ENCODE results near the gene CBARP.

The CBARP gene

DNA sequence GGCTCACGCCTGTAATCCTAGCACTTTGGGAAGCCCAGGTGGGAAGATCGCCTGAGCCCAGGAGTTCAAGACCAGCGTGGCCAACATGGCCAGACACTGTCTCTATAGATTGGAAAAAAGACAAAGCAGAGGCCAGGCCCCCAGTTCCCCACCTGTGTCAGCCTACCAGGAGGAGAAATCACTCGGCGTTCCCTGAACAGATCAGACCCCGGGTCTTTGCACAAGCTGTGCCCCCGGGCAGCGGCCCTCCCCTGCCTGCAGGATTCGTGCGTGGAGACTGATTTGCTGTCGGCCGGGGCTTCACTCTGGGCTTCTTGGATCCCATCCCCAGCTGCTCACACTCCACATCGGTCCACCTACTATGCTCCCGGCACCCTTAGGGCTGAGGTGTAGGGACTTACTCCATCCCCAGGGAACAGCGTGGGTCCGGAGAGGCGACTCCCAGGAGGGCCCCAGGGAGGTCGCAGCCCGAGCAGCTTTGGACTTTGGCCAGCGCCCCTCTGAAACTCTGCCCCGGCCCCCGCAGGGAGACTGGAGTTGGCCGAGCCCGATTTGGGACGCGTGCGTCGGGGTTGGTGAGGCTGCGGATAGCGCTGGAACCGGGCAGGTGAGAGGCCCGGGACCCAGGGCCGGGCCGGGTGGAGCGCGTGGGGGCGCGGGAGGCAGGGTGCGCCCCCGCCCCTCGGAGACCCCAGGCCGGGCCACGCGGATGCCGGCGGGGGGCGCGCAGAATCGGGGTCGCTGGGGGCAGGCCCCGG lies 47.4 kb upstream of the CBARP start (continued):
- TF ChIP-seq, protein P1, sequence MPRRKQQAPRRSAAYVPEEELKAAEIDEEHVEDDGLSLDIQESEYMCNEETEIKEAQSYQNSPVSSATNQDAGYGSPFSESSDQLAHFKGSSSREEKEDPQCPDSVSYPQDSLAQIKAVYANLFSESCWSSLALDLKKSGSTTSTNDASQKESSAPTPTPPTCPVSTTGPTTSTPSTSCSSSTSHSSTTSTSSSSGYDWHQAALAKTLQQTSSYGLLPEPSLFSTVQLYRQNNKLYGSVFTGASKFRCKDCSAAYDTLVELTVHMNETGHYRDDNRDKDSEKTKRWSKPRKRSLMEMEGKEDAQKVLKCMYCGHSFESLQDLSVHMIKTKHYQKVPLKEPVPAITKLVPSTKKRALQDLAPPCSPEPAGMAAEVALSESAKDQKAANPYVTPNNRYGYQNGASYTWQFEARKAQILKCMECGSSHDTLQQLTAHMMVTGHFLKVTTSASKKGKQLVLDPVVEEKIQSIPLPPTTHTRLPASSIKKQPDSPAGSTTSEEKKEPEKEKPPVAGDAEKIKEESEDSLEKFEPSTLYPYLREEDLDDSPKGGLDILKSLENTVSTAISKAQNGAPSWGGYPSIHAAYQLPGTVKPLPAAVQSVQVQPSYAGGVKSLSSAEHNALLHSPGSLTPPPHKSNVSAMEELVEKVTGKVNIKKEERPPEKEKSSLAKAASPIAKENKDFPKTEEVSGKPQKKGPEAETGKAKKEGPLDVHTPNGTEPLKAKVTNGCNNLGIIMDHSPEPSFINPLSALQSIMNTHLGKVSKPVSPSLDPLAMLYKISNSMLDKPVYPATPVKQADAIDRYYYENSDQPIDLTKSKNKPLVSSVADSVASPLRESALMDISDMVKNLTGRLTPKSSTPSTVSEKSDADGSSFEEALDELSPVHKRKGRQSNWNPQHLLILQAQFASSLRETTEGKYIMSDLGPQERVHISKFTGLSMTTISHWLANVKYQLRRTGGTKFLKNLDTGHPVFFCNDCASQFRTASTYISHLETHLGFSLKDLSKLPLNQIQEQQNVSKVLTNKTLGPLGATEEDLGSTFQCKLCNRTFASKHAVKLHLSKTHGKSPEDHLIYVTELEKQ (tag by site-specific recombination; IDR thresholded peaks at IDR 0.05; ENCODE audit: borderline replicate concordance): no peak
- TF ChIP-seq REPIN1 (tag by site-specific recombination; IDR thresholded peaks at IDR 0.05; ENCODE audit: low read depth) (no peak), ZNF214 (tag by site-specific recombination; IDR thresholded peaks at IDR 0.05; ENCODE audit: borderline replicate concordance) (no peak), ZNF707 (tag by site-specific recombination; IDR thresholded peaks at IDR 0.05) (no peak), ZNF623 (tag by site-specific recombination; IDR thresholded peaks at IDR 0.05) (peak; percentile 83), ZNF24 (tag by site-specific recombination; IDR thresholded peaks at IDR 0.05) (no peak), ZNF830 (tag by site-specific recombination; IDR thresholded peaks at IDR 0.05; ENCODE audit: low read depth) (no peak), ZNF292 (tag by site-specific recombination; IDR thresholded peaks at IDR 0.05; ENCODE audit: borderline replicate concordance, low read depth) (no peak), ZNF548 (tag by site-specific recombination; IDR thresholded peaks at IDR 0.05) (no peak), YY1 (tag by site-specific recombination; IDR thresholded peaks at IDR 0.05) (no peak), ZSCAN23 (tag by site-specific recombination; IDR thresholded peaks at IDR 0.05) (no peak), ZNF324 (tag by site-specific recombination; IDR thresholded peaks at IDR 0.05) (no peak), ZNF654 (tag by site-specific recombination; IDR thresholded peaks at IDR 0.05; ENCODE audit: low read depth) (no peak), ZNF670 (tag by site-specific recombination; IDR thresholded peaks at IDR 0.05; ENCODE audit: low read depth) (no peak), ZIC2 (tag by site-specific recombination; IDR thresholded peaks at IDR 0.05) (peak; percentile 44)
- TF ChIP-seq, protein P2, sequence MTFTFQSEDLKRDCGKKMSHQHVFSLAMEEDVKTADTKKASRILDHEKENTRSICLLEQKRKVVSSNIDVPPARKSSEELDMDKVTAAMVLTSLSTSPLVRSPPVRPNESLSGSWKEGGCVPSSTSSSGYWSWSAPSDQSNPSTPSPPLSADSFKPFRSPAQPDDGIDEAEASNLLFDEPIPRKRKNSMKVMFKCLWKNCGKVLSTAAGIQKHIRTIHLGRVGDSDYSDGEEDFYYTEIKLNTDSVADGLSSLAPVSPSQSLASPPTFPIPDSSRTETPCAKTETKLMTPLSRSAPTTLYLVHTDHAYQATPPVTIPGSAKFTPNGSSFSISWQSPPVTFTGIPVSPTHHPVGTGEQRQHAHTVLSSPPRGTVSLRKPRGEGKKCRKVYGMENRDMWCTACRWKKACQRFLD (tag by site-specific recombination; IDR thresholded peaks at IDR 0.05): no peak
- TF ChIP-seq, protein P3, sequence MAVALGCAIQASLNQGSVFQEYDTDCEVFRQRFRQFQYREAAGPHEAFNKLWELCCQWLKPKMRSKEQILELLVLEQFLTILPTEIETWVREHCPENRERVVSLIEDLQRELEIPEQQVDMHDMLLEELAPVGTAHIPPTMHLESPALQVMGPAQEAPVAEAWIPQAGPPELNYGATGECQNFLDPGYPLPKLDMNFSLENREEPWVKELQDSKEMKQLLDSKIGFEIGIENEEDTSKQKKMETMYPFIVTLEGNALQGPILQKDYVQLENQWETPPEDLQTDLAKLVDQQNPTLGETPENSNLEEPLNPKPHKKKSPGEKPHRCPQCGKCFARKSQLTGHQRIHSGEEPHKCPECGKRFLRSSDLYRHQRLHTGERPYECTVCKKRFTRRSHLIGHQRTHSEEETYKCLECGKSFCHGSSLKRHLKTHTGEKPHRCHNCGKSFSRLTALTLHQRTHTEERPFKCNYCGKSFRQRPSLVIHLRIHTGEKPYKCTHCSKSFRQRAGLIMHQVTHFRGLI (tag by site-specific recombination; IDR thresholded peaks at IDR 0.05): no peak
- TF ChIP-seq, protein P4, sequence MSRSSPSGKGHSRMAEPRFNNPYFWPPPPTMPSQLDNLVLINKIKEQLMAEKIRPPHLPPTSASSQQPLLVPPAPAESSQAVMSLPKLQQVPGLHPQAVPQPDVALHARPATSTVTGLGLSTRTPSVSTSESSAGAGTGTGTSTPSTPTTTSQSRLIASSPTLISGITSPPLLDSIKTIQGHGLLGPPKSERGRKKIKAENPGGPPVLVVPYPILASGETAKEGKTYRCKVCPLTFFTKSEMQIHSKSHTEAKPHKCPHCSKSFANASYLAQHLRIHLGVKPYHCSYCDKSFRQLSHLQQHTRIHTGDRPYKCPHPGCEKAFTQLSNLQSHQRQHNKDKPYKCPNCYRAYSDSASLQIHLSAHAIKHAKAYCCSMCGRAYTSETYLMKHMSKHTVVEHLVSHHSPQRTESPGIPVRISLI (tag by site-specific recombination; IDR thresholded peaks at IDR 0.05): no peak
- TF ChIP-seq, protein P5, sequence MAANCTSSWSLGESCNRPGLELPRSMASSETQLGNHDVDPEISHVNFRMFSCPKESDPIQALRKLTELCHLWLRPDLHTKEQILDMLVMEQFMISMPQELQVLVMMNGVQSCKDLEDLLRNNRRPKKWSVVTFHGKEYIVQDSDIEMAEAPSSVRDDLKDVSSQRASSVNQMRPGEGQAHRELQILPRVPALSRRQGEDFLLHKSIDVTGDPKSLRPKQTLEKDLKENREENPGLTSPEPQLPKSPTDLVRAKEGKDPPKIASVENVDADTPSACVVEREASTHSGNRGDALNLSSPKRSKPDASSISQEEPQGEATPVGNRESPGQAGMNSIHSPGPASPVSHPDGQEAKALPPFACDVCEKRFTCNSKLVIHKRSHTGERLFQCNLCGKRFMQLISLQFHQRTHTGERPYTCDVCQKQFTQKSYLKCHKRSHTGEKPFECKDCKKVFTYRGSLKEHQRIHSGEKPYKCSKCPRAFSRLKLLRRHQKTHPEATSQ (tag by site-specific recombination; IDR thresholded peaks at IDR 0.05): no peak
- TF ChIP-seq, protein P6, sequence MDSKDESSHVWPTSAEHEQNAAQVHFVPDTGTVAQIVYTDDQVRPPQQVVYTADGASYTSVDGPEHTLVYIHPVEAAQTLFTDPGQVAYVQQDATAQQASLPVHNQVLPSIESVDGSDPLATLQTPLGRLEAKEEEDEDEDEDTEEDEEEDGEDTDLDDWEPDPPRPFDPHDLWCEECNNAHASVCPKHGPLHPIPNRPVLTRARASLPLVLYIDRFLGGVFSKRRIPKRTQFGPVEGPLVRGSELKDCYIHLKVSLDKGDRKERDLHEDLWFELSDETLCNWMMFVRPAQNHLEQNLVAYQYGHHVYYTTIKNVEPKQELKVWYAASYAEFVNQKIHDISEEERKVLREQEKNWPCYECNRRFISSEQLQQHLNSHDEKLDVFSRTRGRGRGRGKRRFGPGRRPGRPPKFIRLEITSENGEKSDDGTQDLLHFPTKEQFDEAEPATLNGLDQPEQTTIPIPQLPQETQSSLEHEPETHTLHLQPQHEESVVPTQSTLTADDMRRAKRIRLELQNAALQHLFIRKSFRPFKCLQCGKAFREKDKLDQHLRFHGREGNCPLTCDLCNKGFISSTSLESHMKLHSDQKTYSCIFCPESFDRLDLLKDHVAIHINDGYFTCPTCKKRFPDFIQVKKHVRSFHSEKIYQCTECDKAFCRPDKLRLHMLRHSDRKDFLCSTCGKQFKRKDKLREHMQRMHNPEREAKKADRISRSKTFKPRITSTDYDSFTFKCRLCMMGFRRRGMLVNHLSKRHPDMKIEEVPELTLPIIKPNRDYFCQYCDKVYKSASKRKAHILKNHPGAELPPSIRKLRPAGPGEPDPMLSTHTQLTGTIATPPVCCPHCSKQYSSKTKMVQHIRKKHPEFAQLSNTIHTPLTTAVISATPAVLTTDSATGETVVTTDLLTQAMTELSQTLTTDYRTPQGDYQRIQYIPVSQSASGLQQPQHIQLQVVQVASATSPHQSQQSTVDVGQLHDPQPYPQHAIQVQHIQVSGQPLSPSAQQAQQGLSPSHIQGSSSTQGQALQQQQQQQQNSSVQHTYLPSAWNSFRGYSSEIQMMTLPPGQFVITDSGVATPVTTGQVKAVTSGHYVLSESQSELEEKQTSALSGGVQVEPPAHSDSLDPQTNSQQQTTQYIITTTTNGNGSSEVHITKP (tag by site-specific recombination; IDR thresholded peaks at IDR 0.05): peak; percentile 76
- TF ChIP-seq, protein P7, sequence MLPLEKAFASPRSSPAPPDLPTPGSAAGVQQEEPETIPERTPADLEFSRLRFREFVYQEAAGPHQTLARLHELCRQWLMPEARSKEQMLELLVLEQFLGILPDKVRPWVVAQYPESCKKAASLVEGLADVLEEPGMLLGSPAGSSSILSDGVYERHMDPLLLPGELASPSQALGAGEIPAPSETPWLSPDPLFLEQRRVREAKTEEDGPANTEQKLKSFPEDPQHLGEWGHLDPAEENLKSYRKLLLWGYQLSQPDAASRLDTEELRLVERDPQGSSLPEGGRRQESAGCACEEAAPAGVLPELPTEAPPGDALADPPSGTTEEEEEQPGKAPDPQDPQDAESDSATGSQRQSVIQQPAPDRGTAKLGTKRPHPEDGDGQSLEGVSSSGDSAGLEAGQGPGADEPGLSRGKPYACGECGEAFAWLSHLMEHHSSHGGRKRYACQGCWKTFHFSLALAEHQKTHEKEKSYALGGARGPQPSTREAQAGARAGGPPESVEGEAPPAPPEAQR (tag by site-specific recombination; IDR thresholded peaks at IDR 0.05): no peak

All from HEK293 (cell line).